ENCODE measurements around the gene GGTLC2.

GGTLC2 gene

DNA sequence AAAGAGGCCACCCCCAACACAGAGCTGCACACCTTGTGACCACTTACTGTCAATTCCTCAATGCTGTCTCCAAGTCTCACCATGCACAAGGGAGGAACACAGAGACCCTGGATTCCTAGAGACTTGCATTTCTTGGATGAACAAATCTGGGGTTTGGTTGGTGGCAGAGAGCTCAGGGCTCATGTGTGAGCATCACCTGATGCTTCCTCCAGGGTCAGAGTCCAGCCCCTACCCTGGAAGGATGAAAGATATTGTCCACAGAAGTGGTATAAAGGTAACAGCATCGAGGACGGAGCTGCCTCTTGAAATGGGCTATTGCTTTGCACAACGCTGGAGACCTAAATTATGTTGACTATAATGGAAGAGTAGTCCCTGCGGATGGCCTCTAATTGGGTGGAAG lies 36.0 kb downstream of the GGTLC2 start:
- TF ChIP-seq, protein P1, sequence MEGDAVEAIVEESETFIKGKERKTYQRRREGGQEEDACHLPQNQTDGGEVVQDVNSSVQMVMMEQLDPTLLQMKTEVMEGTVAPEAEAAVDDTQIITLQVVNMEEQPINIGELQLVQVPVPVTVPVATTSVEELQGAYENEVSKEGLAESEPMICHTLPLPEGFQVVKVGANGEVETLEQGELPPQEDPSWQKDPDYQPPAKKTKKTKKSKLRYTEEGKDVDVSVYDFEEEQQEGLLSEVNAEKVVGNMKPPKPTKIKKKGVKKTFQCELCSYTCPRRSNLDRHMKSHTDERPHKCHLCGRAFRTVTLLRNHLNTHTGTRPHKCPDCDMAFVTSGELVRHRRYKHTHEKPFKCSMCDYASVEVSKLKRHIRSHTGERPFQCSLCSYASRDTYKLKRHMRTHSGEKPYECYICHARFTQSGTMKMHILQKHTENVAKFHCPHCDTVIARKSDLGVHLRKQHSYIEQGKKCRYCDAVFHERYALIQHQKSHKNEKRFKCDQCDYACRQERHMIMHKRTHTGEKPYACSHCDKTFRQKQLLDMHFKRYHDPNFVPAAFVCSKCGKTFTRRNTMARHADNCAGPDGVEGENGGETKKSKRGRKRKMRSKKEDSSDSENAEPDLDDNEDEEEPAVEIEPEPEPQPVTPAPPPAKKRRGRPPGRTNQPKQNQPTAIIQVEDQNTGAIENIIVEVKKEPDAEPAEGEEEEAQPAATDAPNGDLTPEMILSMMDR (IDR thresholded peaks at IDR 0.05; ENCODE audit: control extremely low read depth, extremely low read depth, low read depth, missing control alignments), result no peak
- POLR2A ChIA-PET, result no interaction called here
- DNase-seq (ENCODE audit: extremely low spot score), result no peak
- CTCF ChIA-PET, result interaction anchor here (1.0 to 5.4 kb wide), 4 partner anchors 9 to 93 kb away, joined by 3 to 26 read pairs (median 7); no protein-coding TSS in a partner anchor

DNA sequence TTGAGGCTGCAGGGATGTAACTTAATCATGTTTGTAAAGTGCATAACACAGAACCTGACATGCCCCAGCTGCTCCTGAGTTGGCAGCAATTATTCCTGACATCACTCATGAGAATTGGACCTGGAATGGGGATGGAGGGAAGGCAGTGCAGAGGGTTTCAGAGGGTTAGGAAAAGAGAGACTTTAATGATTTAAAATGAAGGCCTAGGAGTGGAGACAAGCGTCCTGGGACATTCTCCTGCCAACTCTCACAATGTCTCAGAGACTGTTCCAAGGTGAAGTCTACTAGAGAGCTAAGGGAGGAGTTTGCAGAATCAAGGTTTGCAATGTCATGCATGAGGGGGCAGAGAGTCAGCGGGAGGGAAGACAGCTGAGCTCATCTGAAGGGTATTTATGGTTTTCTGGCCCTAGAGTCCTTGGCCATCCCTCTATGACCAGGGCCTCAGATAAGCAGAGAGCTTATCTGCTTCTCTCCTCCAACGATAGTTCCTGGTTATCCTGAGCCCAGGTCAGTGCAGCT lies 36.9 kb downstream of the GGTLC2 start:
- TF ChIP-seq, protein P1 (IDR thresholded peaks at IDR 0.05; ENCODE audit: control extremely low read depth, extremely low read depth, low read depth, missing control alignments), result no peak
- ChIA-PET POLR2A (no interaction called here), CTCF (interaction anchor here (1.1 to 5.4 kb wide), 3 partner anchors 14 to 94 kb away, joined by 3 to 26 read pairs (median 10); no protein-coding TSS in a partner anchor)
- no peak for DNase-seq (ENCODE audit: extremely low spot score)

DNA sequence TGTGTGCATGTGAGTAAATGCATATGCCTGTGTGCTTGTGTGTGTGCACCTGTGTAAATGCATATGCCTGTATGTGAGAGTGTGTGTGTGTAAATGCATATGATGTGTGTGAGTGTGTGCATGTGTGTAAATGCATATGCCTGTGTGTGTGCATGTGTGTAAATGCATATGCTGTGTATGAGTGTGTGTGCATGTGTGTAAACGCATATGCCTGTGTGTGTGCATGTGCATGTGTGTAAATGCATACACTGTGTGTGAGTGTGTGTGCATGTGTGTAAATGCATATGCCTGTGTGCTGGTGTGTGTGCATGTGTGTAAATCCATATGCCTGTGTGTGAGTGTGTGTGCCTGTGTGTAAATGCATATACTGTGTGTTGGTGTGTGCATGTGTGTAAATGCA lies 37.8 kb downstream of the GGTLC2 start:
- no peak for DNase-seq (ENCODE audit: extremely low spot score)
- CTCF ChIA-PET, result interaction anchor here (2.4 to 5.4 kb wide), 2 partner anchors 15 to 95 kb away, joined by 10 to 26 read pairs; no protein-coding TSS in a partner anchor
- POLR2A ChIA-PET, result no interaction called here
- TF ChIP-seq, protein P1 (IDR thresholded peaks at IDR 0.05; ENCODE audit: control extremely low read depth, extremely low read depth, low read depth, missing control alignments), result no peak

DNA sequence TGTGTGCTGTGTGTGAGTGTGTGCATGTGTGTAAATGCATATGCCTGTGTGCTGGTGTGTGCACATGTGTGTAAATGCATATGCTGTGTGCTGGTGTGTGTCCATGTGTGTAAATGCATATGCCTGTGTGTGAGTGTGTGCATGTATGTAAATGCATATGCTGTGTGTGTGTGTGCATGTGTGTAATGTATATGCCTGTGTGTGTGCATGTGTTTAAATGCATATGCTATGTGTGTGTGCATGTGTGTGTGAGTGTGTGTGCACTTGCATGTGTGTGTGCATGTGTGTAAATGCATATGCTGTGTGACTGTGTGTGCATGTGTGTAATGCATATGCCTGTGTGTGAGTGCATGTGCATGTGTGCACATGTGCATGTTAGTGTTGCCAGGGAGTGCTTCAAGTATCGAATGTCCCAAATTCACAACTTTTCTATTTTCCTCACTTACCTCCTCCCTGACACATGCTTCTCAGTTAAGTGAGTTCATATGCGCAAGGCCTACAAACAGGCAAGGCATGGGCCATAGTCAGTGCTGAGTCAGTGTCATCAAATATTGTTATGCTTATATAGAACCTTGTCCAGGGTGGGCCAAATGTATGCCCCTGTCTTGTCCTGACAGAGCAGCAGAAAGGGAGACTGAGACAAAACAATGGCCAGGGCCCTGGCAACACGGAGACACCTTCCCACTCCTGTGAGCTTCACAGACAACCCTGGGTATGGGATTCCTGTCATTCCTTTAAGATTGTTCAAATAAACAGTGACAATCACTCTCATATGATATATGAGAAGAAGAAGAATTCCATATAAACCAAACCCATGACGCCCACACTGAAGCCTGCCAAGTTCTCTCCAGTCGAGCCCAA lies 38.6 kb downstream of the GGTLC2 start:
- ChIA-PET POLR2A (no interaction called here), CTCF (interaction anchor here (2.1 to 4.5 kb wide), 4 partner anchors 16 to 87 kb away, joined by 9 to 42 read pairs (median 13); no protein-coding TSS in a partner anchor)
- no peak for DNase-seq (ENCODE audit: extremely low spot score)
- TF ChIP-seq, protein P1 (IDR thresholded peaks at IDR 0.05; ENCODE audit: control extremely low read depth, extremely low read depth, low read depth, missing control alignments), result no peak

DNA sequence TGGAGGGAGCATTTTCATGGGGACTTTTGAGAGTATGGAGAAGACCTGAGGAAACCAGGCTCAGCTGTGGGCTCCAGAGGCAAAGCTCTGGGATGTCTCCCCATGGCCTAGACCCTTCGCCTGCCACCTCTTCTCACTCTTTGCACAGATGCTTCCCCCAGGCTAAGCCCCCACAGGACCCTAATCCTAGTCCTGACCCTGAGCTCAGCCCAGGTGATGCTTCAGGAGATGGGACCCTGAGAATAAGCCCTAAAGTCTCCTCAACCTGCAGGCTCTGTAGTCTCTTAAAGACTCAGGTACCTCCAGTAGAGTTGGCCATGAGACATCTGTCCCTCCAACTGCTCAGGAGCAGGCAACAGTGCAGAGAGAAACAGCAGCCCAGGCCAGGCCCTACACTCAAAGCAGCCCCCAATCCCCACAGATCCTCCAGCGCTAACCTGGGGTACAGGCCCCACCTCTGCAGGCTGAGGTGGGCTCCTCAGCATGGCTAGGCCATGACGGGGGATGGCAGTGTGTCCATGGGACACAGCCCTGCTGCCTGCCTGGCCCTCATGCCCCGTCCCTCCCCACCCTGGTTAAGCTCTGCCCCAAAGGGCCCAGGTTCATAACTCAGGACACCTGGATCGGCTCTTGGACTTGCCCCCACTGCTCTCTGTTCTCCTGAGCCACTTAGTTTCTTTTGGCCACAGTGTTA lies 39.4 kb downstream of the GGTLC2 start:
- TF ChIP-seq, protein P1 (IDR thresholded peaks at IDR 0.05; ENCODE audit: control extremely low read depth, extremely low read depth, low read depth, missing control alignments), result no peak
- no peak for DNase-seq (ENCODE audit: extremely low spot score)
- ChIA-PET CTCF (interaction anchor here (1.2 to 4.5 kb wide), 10 partner anchors 9 to 93 kb away, joined by 3 to 42 read pairs (median 9); no protein-coding TSS in a partner anchor), POLR2A (no interaction called here)
